ENCODE results near the gene ELF1. TPM values are rescaled to one million over a fixed set of nuclear protein-coding genes. Genes with fewer than 3 reads are reported as not detected.

The ELF1 gene
- total RNA-seq, 4 donors from 2014 or later: 38.0 to 123 (median 105) TPM

DNA sequence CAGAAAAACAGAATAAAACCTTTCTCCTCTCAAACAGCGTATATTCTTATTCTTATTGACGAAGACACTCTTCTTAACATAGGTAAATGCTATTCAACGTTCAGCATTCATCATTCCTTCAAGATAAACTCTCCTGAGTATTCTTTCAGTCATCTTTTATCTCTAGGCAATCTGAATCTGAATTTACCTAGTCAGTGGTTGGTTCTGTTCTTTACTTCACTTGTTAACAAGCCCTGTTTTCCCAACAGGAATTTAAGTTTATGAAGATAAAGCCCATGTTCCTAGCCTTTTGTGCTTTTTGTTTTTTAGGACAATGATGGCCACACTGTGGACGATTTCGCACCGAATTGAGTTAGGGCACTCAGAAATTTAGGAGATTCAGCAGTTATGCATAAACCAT, 3.2 kb downstream of the ELF1 start:
- TF ChIP-seq EP300 (IDR thresholded peaks at IDR 0.05; ENCODE audit: low read depth): no peak
- TF ChIP-seq, protein P1, sequence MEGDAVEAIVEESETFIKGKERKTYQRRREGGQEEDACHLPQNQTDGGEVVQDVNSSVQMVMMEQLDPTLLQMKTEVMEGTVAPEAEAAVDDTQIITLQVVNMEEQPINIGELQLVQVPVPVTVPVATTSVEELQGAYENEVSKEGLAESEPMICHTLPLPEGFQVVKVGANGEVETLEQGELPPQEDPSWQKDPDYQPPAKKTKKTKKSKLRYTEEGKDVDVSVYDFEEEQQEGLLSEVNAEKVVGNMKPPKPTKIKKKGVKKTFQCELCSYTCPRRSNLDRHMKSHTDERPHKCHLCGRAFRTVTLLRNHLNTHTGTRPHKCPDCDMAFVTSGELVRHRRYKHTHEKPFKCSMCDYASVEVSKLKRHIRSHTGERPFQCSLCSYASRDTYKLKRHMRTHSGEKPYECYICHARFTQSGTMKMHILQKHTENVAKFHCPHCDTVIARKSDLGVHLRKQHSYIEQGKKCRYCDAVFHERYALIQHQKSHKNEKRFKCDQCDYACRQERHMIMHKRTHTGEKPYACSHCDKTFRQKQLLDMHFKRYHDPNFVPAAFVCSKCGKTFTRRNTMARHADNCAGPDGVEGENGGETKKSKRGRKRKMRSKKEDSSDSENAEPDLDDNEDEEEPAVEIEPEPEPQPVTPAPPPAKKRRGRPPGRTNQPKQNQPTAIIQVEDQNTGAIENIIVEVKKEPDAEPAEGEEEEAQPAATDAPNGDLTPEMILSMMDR (IDR thresholded peaks at IDR 0.05): no peak
- TF ChIP-seq POLR2AphosphoS5 (IDR thresholded peaks at IDR 0.05): no peak
- TF ChIP-seq POLR2A (IDR thresholded peaks at IDR 0.05): no peak
- intact Hi-C loops (cut with DNase I; ENCODE audit: low total_unique reads): no loop called here

DNA sequence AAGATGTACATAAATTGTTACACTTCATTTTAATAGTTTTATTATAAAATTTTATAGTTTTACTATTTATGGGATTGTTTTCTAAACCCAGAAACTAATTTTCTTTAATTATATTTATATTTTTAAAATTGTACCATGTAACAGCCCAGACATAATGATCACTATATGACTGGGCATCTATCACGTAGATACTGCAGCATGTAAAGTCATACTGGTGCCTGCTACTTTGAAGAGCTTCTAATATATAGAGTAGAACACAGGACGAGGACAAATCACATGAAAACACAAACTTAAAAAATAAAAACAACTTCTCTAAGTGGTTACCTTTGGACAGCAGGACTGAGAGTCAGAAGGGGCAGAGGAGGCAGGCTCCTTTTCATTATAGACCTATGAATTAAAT, 5.3 kb downstream of the ELF1 start:
- intact Hi-C loops (cut with DNase I; ENCODE audit: low total_unique reads) (no loop called here), in situ Hi-C loops (cut with MboI; ENCODE audit: low pct_ligation_motif_present in 1 of 4, low pct_unique_long_range_greater_than_20kb in 1 of 4, low sequenced_read_pairs in 3 of 4) (no loop called here)
- H3K9me3 ChIP-seq: no peaks in the 10 kb centered on the region
- H3K36me3 ChIP-seq: no peaks in the 10 kb centered on the region
- H3K27ac ChIP-seq: peak overlapping the region in 1 of 4 donors; percentile 28
- H3K27me3 ChIP-seq: no peaks in the 10 kb centered on the region
- peaks cover 21 to 87% (median 41%) of the 10 kb centered on the region in 4 donors for H3K4me1 ChIP-seq
- TF ChIP-seq EP300 (IDR thresholded peaks at IDR 0.05; ENCODE audit: low read depth): no peak
- TF ChIP-seq POLR2A (IDR thresholded peaks at IDR 0.05): no peak
- TF ChIP-seq, protein P1 (IDR thresholded peaks at IDR 0.05): no peak
- no peak for TF ChIP-seq POLR2AphosphoS5 (IDR thresholded peaks at IDR 0.05)
- no peak overlapping the region for H3K4me3 ChIP-seq
- WGBS, 2 donors (ENCODE audit: low coverage in 1 of 2): 43 to 72% methylated on average over 2 of the region's 2 CpGs
- DNase-seq: no peak

More for the DNA sequence above, 3.2 kb downstream of the ELF1 start:
- WGBS, 2 donors (ENCODE audit: low coverage in 1 of 2): 59 to 63% methylated on average over 6 of the region's 6 CpGs
- no peak for DNase-seq
- Histone ChIP-seq H3K9me3 (no peaks in the 10 kb centered on the region), H3K36me3 (no peaks in the 10 kb centered on the region), H3K27ac (peak overlapping the region in 3 of 4 donors; percentile 22 to 87 (median 45)), H3K27me3 (no peaks in the 10 kb centered on the region), H3K4me3 (peak overlapping the region in 1 of 4 donors; percentile 52), H3K4me1 (peaks cover 21 to 86% (median 50%) of the 10 kb centered on the region in 4 donors)
- in situ Hi-C loops (cut with MboI; ENCODE audit: low pct_ligation_motif_present in 1 of 4, low pct_unique_long_range_greater_than_20kb in 1 of 4, low sequenced_read_pairs in 3 of 4): no loop called here

DNA sequence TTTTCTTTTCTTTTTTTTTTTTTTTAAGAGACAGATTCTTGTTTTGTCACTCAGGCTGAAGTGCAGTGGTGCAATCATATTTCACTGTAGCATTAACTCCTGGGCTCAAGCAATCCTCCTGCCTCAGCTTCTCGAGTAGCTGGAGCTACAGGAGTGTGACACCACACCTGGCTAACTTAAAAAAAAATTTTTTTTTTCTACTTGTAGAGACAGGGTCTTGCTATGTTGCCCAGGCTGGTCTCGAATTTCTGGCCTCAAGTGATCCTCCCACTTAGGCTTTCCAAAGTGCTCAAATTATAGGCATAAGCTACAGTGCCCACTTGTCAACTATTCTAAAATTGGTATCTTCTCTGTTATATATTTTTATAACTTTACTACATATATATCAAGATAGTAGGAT, 6.6 kb downstream of the ELF1 start:
- Histone ChIP-seq H3K27ac (peak overlapping the region in 2 of 4 donors; percentile 25 to 30), H3K4me3 (no peak overlapping the region), H3K36me3 (no peaks in the 10 kb centered on the region), H3K9me3 (no peaks in the 10 kb centered on the region), H3K27me3 (no peaks in the 10 kb centered on the region), H3K4me1 (peaks cover 31 to 93% (median 49%) of the 10 kb centered on the region in 4 donors)
- WGBS, 2 donors (ENCODE audit: low coverage in 1 of 2): 73 to 100% methylated on average over 2 of the region's 2 CpGs
- in situ Hi-C loops (cut with MboI; ENCODE audit: low pct_ligation_motif_present in 1 of 4, low pct_unique_long_range_greater_than_20kb in 1 of 4, low sequenced_read_pairs in 3 of 4) (no loop called here), intact Hi-C loops (cut with DNase I; ENCODE audit: low total_unique reads) (no loop called here)
- TF ChIP-seq POLR2AphosphoS5 (IDR thresholded peaks at IDR 0.05): no peak
- TF ChIP-seq, protein P1 (IDR thresholded peaks at IDR 0.05): no peak
- no peak for TF ChIP-seq POLR2A (IDR thresholded peaks at IDR 0.05)
- TF ChIP-seq EP300 (IDR thresholded peaks at IDR 0.05; ENCODE audit: low read depth): no peak
- DNase-seq: no peak

DNA sequence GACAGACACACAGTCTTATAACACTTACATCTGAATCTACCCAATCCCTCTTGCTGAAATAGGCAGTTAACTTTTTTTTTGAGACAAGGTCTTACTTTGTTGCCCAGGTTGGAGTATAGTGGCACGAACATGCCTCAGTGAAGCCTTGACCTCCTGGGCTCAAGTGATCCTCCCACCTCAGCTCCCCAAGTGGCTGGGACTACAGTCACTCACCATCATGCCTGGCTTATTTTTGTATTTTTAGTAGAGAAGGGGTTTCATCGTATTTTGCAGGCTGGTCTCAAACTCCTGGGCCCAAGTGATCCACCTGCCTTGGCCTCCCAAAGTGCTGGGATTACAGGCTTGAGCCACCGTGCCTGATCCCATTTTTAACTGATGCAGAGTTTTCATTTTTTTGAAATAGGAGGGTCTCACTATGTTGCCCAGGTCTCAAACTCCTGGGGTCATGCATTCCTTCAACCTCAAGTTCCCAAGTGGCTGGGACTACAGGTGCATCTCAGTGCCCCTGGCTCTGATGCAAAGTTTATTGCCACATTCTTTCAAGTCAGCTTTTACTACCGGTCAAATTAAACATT, 7.6 kb downstream of the ELF1 start:
- H3K27ac ChIP-seq: peak overlapping the region in 2 of 4 donors; percentile 8 to 30

More for the DNA sequence above, 7.6 kb downstream of the ELF1 start:
- no peaks in the 10 kb centered on the region for H3K36me3 ChIP-seq
- intact Hi-C loops (cut with DNase I; ENCODE audit: low total_unique reads): no loop called here
- H3K9me3 ChIP-seq: no peaks in the 10 kb centered on the region
- in situ Hi-C loops (cut with MboI; ENCODE audit: low pct_ligation_motif_present in 1 of 4, low pct_unique_long_range_greater_than_20kb in 1 of 4, low sequenced_read_pairs in 3 of 4): no loop called here
- DNase-seq: no peak
- H3K4me3 ChIP-seq: no peak overlapping the region
- peaks cover 38 to 96% (median 59%) of the 10 kb centered on the region in 4 donors for H3K4me1 ChIP-seq
- WGBS, 2 donors (ENCODE audit: low coverage in 1 of 2): 62 to 95% methylated on average over 4 of the region's 4 CpGs
- TF ChIP-seq POLR2AphosphoS5 (IDR thresholded peaks at IDR 0.05) (no peak), EP300 (IDR thresholded peaks at IDR 0.05; ENCODE audit: low read depth) (no peak), POLR2A (IDR thresholded peaks at IDR 0.05) (no peak)
- TF ChIP-seq, protein P1 (IDR thresholded peaks at IDR 0.05): no peak
- no peaks in the 10 kb centered on the region for H3K27me3 ChIP-seq
